ENCODE measurements around the gene COL18A1.

The COL18A1 gene

DNA sequence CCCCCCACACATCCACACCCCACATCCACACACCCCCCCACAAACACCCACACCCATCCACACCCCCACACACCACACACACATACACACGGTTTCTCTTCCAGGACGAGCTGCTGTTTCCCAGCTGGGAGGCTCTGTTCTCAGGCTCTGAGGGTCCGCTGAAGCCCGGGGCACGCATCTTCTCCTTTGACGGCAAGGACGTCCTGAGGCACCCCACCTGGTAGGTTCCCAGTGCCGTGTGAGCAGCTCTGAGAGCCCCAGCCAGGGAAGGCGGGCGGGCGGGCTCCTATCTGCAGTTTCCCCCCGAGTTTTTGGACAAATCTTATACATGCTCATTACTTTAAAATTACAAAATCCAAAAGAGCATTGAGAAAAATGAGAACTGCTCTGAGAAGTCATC is 106.0 kb downstream of the COL18A1 start:
- no peak for DNase-seq

DNA sequence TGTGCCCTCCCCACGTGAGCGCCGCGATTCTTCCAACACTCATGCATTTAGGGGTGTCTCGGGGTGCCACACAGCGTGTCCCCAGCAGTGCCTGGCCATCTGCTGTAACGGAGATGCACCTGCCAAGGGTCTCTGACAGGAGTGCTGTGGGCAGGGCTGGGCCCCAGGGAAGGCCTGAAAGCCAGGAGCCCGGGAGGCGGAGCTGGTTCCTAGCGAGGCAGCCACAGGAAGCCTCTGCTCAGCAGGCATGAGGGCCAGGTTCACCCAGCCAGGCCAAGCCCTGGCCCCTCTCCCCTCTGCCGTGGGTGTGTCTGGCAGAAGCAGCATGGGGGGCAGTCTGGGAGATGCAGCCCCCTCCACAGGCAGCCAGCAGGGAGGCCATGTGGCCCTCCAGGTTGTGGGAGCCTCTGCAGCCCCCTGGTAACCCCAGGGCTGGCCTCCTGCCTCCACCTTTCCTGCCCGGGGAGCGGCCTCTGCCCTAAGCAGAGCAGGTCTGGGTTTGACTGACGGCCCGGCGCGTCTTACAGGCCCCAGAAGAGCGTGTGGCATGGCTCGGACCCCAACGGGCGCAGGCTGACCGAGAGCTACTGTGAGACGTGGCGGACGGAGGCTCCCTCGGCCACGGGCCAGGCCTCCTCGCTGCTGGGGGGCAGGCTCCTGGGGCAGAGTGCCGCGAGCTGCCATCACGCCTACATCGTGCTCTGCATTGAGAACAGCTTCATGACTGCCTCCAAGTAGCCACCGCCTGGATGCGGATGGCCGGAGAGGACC is 106.9 kb downstream of the COL18A1 start:
- DNase-seq, result no peak

DNA sequence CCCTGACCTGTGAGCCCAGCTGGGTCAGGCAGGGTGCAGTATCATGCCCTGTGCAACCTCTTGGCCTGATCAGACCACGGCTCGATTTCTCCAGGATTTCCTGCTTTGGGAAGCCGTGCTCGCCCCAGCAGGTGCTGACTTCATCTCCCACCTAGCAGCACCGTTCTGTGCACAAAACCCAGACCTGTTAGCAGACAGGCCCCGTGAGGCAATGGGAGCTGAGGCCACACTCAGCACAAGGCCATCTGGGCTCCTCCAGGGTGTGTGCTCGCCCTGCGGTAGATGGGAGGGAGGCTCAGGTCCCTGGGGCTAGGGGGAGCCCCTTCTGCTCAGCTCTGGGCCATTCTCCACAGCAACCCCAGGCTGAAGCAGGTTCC is 107.6 kb downstream of the COL18A1 start:
- no peak for DNase-seq

DNA sequence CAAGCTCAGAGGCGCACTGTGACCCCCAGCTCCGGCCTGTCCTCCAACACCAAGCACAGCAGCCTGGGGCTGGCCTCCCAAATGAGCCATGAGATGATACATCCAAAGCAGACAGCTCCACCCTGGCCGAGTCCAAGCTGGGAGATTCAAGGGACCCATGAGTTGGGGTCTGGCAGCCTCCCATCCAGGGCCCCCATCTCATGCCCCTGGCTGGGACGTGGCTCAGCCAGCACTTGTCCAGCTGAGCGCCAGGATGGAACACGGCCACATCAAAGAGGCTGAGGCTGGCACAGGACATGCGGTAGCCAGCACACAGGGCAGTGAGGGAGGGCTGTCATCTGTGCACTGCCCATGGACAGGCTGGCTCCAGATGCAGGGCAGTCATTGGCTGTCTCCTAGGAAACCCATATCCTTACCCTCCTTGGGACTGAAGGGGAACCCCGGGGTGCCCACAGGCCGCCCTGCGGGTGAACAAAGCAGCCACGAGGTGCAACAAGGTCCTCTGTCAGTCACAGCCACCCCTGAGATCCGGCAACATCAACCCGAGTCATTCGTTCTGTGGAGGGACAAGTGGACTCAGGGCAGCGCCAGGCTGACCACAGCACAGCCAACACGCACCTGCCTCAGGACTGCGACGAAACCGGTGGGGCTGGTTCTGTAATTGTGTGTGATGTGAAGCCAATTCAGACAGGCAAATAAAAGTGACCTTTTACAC is 108.2 kb downstream of the COL18A1 start:
- no peak for DNase-seq

DNA sequence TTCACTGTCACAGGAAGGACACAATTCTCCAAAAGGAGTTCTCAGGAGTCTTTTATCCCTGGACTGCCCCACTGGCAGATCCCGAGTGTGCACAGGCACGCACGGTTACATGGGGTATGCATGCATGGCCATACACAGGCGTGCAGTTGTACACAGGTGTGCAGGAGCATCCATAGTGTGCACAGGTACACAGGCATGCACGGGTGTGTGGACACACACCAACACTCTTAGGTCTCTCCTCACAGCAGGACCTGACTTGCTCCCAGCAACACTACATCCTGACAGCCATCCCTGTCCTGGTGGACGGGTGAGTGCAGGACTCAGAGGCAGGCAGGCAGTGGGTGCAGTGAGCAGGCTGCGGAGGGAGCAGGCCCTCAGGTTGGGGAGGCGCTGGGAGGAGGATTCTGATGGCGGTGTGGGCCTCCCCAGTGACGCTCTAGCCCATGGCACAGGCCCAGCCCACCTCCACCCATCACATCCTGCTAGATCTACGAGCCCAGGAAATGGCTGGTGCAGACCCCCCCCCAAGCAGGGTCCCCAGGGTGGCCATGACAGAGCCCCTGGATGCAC is 108.9 kb downstream of the COL18A1 start:
- no peak for DNase-seq

DNA sequence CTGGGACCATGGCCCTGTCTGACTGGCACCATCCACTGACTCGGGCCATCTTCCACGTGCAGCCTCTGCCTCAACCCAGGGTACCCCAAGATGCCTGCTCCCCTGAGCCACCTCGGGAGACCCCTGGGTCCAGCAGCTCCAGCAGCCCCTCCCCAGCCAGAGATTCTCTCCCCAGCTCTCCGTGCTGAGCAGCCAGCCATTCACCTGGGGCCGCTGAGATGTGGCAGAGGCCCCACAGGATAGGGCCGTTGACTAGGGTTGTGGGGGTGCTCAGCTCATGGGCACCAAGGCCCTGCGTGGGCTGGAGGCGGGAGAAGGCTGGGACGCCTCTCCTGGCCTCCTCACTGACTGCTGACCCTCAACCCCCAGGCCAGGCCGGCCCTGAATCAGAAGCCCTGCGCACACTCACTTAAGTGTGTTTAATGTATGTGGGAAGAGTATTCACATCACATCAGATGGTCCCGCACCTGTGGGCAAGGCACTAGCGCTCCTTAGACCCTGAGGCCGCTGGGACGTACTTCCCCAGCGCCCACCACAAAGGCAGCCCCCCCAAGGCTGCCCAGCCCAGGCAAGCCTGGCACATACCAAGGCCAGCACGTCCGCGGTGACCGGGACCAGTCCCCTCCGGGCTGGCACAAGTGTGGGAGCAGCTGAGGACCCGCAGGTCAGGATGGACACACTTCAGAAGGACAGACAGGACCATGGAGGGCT is 109.5 kb downstream of the COL18A1 start:
- DNase-seq, result no peak

DNA sequence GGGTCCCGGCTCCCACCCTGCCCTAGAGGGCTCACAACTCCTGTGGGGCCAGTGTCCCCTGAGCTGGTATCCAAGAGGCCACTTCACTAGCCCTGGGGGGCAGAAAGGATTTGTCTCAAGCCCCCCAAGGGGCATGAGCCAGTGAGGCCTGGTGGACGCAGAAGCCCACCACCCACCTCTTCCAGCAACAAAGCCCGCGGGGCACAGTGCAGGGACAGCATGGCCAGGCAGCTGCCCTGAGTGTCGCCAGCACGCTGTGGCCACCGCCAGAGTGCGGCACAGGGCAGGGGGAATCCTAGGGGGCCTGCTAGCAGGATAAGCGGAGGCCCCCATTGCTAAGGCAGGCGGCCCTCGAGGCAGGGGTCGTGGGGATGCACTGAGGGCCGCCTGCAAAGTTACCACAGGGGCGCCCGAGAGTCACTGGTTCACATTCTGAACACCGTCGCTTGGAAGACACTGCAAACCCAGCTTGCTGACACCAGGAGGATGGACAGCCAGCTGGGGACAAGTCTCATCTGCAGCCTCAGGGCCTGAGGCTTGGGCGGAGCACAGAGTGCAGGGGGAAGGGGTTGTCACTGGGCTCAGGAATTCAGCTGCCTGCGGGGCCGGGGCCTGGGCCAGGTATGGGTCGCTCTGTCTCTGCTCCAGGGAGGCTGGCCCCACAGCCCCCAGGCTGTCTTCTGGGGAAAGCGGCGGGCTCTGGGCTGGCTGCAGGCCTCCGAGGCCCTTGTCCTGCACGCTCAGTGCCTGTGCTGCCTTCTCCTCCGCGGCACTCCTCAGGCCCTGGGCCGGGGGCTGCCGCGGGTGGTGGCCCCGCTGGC is 110.5 kb downstream of the COL18A1 start:
- DNase-seq, result no peak

DNA sequence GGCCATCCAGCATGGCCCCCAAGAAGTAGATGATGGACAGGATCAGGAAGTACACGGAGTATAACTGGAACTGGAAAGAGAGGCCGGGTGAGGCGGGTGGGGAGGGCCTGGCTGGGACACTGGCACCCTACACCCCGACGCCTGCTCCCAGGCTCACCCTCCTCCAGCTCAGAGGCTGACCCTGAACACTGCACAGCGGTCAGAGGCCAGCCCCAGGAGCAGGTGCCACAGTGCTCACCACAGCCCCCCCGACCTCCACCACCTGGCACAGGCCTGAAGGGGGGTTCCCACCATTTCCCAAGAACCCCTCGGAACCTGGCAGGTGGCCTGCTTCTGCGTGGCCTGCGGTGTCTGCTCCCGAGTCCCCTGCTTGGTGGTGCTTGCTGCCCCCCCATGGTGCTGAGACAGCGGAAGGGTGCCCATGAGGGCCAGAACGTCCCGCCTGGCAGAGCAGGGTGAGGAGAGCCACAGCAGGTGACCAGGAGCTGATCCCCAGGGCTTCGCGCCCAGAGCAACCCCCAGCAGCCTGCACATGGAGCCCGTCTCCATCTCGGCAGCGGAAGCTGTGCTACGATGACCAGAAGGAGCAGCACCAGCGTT is 111.2 kb downstream of the COL18A1 start:
- no peak for DNase-seq

DNA sequence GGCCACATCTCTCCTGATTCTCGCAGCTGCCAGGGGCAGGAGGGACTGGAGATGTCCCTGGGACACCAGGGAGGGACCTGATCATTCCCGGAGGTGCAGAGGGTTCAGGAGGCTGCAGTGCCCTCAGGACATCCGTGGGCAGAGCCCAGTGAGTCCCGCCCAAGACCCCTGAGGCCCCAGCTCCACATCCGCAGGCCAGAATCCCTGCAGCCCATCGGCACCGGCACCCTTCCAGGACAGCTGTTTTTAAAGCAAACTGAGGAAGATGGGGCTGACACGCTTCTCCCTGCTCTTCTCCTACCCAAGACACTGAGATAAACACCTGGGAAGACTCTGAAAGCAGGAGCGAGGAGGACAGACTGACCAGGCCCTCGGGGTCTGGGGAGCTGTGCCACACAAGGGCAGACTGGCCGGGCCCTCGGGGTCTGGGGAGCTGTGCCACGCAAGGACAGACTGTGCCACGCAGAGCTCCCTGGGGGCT is 111.7 kb downstream of the COL18A1 start:
- DNase-seq, result no peak

DNA sequence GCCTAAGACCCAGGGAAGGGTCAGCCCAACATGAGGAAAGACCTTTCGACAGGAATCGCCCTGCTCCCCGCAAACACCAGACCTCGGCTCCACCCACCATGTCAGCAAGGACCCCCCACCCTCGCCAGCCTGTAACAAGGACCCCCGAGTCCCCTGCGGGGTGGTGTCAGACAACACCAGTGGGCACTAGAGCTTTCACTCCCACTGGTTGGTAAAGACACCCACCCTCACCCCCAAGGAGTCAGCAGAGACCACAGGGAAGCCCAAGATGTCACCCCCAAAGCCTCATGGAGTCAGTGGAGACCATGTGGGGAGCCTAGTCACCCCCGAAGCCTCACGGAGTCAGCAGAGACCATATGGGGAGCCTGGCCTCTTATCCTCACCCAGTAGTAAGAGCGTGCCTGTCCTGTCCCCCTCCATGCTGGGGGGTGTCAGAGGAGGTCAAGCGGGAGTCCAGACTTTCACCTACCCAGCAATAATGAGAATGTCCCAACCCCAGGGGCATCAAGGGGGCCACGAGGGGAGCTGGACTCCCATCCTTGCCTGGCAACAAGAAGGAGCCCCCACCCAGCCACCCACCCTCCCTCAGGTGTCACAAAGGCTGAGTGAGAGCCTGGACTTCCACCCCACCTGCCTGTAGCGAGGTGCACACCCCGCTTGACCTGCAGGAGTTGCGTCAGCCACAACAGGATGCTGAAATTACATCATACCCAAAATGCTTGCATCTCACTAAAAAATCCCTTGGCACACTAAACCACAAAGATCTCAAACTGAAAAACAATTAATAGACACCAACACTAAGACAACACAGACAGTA is 112.5 kb downstream of the COL18A1 start:
- no peak for DNase-seq

DNA sequence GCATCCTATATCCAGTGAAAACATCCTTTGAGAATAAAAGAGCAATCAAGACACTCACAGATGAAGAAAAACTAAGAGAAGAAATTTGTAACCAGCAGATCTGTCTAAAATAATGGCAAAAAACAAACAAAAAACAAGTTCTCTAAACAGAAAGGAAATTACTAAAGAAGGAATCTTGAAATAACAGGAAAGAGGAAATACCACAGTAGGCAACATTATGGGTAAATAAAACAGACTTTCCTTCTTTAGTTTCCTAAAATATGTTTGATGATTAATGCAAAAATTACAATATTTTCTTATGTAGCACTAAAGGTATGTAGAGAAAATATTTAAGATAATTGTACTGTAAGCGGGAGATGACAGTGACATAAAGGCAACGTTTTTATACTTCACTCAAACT is 113.8 kb downstream of the COL18A1 start:
- DNase-seq, result no peak

DNA sequence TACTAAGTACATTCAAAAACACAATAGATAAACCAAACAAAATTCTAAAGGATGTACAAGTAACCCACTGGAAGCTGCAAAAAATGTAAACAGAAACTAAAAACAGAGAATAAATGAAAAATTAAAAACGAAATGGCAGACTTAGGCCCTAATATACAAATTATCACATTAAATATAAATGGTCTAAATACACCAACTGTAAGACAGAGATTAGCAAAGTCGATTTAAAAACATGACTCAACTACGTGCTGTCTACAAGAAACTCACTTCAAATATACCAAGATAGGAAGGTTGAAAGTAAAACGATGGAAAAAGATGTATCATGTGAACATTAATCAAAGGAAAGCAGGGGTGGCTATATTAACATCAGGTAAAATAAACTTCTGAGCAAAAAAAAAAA is 114.2 kb downstream of the COL18A1 start:
- DNase-seq, result no peak

DNA sequence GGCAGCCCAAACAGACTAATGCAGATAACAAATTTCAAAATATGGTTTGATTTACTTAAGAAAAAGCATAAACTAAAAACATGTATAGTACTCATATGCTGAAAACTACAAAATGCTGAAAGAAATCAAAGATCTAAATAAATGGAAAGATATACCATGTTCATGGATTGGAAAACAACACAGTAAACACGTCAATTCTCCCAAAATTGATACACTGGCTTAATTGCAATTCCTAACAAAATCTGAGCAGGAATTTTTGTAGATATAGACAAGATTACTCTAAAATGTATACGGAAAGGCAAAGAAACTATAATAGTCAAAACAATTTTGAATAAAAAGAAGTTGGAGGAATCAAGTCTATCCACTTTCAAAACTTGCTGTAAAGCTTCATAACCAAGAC is 116.3 kb downstream of the COL18A1 start:
- DNase-seq, result no peak

DNA sequence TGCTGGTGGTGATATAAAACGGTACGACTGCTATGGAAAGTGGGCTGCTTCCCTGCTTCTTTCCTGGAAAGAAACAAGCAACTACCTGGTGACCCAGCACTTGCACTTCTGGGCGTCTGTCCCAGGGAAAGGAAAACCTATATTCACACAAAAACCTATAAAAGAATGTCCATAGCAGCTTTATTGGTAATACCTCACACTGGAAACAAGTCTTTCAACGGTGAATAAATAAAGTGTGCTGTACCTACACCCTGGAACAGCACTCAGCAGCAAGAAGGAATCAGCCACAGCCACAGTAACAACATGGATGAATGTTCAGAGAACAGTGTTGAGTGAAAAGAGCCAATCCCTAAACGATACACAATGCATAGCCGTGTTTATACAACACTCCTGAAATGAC is 117.4 kb downstream of the COL18A1 start:
- no peak for DNase-seq

DNA sequence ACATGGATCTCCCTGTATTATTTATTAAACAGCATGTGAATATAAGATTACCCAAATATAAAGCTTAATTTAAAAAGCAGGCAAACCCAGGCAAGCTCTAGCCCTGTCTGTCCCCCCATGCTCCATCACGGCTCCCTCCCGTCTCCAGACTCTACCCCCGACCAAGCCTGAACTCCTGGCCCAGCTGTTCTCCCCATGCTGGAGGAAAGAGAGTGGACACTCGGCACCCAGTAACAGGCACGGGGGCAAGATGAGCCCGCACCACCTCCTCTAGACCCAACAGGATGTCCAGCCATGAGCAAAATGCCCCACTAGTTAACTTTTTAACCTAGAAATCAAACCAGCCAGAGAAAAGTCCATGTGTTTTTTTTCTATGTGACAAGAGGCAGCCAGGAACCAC is 118.0 kb downstream of the COL18A1 start:
- DNase-seq, result peak; percentile 44

DNA sequence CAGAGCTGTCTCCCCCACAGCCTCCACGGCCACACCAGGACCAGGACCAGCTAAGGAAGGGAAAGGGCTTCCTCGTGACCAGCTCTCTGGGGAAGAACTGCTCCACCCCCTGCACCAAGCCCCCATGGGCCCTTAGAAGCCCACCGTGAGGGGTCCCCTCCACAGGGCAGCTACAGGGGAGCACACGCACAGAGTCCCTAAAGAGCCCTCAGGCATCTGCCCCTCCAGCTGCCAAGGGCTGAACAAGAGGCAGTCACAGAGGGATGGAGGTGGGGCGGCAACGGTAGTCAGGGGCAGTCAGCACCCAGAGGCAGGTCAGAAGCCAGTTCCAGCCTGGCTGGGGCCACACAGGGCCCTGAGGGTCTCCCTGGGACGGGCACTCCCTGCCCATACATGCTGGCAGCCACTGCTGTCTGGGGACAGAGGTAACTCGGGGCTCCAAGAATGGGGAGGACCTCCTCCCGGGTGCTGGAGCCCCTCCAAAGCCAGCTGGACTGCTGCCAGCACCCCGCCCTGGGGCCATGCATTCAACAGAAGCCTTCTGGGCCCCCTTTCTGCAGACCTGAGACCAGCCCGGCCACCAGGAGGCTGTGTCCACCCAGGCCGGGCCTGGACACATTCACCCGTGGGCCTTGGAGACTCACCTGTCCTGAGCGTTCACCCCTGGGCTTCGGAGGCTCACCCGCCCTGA is 118.6 kb downstream of the COL18A1 start:
- peak; percentile 53 for DNase-seq

DNA sequence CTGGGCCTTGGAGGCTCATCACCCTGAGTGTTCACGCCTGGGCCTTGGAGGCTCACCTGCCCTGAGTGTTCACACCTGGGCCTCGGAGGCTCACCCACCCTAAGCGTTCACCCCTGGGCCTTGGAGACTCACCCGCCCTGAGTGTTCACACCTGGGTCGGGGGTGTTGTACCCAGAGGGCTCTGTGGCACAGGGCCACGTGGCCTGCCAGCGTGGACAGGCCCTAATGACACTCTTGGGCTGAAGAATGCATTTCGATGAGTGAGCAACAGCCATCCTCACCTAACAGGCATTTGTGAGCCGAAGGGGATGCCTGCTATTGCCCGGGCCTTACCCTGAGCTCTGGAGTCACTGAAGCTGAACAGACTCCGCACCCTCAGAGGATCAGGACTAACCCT is 119.8 kb downstream of the COL18A1 start:
- no peak for DNase-seq

DNA sequence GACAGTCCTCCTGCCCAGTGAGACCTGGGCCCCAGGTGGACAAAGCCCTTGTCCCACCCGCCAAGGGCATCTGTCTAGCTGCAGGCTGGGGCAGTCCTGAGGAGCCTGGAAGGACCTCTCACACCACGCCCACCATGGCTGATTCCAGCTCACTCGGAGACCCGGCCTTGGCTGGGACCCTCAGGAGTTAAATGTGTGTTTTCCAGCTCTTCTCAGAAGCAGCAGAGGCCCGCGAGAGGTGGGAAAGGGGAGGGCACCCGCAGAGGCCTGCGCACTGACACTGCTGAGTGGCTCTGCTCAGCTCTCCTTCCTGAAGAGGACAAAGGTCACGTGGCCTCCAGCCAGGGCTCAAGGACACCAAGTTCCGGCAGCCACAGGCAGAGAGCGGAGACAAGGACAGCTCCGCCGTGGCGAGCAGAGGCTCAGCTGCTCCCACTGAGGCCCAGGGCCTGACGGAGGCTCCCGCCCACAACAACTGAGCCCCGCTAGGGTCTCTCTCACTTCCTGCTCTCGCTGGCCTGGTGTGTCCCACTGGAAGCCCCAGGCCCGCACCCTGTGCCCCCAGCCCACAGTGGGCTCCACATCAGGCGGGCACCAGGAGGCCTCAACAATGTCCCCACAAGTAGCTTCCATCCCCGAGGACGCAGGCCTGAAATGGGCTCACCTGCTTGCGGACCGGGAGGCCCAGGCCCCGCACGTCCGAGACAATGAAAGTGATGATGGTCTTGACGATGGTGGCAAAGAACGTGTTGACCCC is 120.4 kb downstream of the COL18A1 start:
- DNase-seq, result peak; percentile 48

DNA sequence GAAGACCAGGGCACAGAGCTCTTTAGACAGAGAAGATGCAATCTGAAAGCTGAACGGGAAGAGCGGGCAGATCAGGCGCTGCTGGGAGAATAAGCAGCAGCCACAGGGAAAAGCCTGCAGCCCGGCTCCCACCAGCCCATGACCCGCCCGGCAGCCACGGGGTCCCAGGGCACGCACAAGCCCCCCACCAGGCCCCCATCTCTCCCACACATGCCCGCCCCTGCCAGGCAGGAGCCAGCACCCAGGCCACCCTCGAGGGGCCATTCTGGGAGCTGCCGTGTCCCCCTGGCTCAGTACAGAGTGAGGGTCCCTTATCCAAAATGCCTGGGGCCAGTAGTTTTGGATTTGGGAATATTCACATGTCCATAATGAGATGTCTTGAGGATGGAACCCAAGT is 120.9 kb downstream of the COL18A1 start:
- peak; percentile 37 for DNase-seq
